C4-2B (cell line): ENCODE results near the gene ZDHHC1.

Experiments
- ZFX ChIP-seq: fragments of 450-650 bp; IDR thresholded peaks from 2 replicates; pipeline ENCODE4 v1.6.1; 2017
- TF ChIP-seq, protein P1 (sequence below): fragments of 450-650 bp; conservative IDR thresholded peaks from 2 replicates; pipeline ENCODE4 v1.5.1; 2017; ENCODE audit warnings: mild to moderate bottlenecking

DNA sequence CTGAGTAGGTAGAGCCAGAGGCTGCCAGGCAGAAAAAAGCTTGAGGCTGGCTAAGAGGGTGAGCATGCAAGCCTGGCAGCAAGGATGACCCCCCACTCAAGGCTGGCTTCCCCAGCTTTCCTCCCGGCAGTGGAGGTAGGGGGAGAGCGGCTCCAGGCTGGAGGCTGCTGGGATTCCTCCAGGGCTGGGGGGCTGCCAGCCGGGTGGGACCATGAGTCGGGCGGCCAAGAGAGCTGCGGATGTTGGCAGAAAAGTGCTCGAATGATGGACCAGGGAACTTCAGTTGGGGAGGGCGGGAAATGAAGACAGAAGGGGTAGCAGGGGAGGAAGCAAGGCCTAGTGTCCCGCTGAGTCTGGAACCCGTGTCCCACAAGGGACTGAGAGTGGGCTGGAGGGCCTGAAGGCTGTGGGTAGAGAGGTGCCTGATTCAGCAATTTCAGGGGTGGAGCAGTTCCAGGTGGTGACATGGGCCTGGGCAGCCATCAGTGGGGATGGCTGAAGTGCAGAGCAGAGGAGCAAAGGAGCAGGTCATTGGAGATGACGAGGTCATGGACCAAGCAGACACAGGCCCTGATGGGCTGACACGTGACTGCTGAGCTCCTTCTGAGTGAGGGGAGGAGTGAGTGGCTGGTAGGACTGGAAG is 34.9 kb upstream of the ZDHHC1 start:
- TF ChIP-seq, protein P1, sequence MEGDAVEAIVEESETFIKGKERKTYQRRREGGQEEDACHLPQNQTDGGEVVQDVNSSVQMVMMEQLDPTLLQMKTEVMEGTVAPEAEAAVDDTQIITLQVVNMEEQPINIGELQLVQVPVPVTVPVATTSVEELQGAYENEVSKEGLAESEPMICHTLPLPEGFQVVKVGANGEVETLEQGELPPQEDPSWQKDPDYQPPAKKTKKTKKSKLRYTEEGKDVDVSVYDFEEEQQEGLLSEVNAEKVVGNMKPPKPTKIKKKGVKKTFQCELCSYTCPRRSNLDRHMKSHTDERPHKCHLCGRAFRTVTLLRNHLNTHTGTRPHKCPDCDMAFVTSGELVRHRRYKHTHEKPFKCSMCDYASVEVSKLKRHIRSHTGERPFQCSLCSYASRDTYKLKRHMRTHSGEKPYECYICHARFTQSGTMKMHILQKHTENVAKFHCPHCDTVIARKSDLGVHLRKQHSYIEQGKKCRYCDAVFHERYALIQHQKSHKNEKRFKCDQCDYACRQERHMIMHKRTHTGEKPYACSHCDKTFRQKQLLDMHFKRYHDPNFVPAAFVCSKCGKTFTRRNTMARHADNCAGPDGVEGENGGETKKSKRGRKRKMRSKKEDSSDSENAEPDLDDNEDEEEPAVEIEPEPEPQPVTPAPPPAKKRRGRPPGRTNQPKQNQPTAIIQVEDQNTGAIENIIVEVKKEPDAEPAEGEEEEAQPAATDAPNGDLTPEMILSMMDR = no peak
- no peak for TF ChIP-seq ZFX
